H1 (cell line): ENCODE measurements around the gene HDAC10. TPM values are rescaled to one million over a fixed set of nuclear protein-coding genes. Genes with fewer than 3 reads are reported as not detected.
A peak's percentile ranks its signal among the peaks of the same experiment; 100 is the strongest.

ENCODE experiments used
- CTCF ChIA-PET: fragments of 300-600 bp; sonication (Branson Sonifier 250); formaldehyde crosslinking; loops from one replicate; lab custom pipeline; 2021; ENCODE audit not compliant: partially characterized antibody; lab: Charles Lee
- POLR2A ChIA-PET: fragments of 300-600 bp; sonication (Branson Sonifier 250); formaldehyde crosslinking; loops from one replicate; lab custom pipeline; 2021; ENCODE audit warnings: inconsistent platforms; ENCODE audit not compliant: partially characterized antibody; lab: Charles Lee
- DNase-seq, 2 experiments: peaks; one replicate each; pipeline versions ENCODE4 v3.0.0 to v3.0.0-alpha.2; 2010 to 2022; ENCODE audit warnings: low spot score in 2 of 2, low read depth in 1 of 2, mixed read lengths in 1 of 2
- FAIRE-seq: peaks from 2 replicates; lab custom pipeline; 2011; peaks lifted over from hg19 to GRCh38; lab: Jason Lieb, UNC
- H2AFZ ChIP-seq: 2 replicates; pipeline ENCODE4 v1.8.1; 2012; ENCODE audit warnings: low read length, inconsistent platforms
- H2AK5ac ChIP-seq: 2 replicates; pipeline ENCODE4 v1.6.1; 2013; ENCODE audit warnings: low read depth, low read length
- H2BK120ac ChIP-seq: replicated peaks from 2 replicates; pipeline ENCODE3; 2013; ENCODE audit warnings: low read depth, low read length, inconsistent platforms
- H2BK12ac ChIP-seq: 2 replicates; pipeline ENCODE4 v1.6.1; 2013; ENCODE audit warnings: low read depth, low read length
- H2BK15ac ChIP-seq: 2 replicates; pipeline ENCODE4 v1.6.1; 2013; ENCODE audit warnings: low read length
- H2BK20ac ChIP-seq: 2 replicates; pipeline ENCODE4 v1.6.1; 2013; ENCODE audit warnings: low read length
- H2BK5ac ChIP-seq: 2 replicates; pipeline ENCODE4 v1.6.1; 2013; ENCODE audit warnings: low read depth, low read length
- H3K14ac ChIP-seq: 2 replicates; pipeline ENCODE4 v1.6.1; 2013; ENCODE audit warnings: inconsistent platforms; ENCODE audit not compliant: insufficient read length
- H3K18ac ChIP-seq: 2 replicates; pipeline ENCODE4 v1.6.1; 2013; ENCODE audit warnings: low read length; ENCODE audit errors: extremely low read depth
- H3K23ac ChIP-seq: 2 replicates; pipeline ENCODE4 v1.6.1; 2013; ENCODE audit warnings: inconsistent platforms; ENCODE audit not compliant: insufficient read length
- H3K23me2 ChIP-seq: 2 replicates; pipeline ENCODE4 v1.6.1; 2013; ENCODE audit warnings: low read depth, low read length
- H3K27ac ChIP-seq: 2 replicates; pipeline ENCODE4 v1.6.1; 2011; ENCODE audit warnings: low read depth, low read length, inconsistent platforms
- H3K27me3 ChIP-seq, 4 experiments: replicated peaks in 1 of 4; 1 replicate in 1 of 4; 2 replicates in 3 of 4; pipeline versions ENCODE4 v1.6.1 to v1.8.1; 2011 to 2013; ENCODE audit warnings: low read length in 3 of 4, mild to moderate bottlenecking in 3 of 4, inconsistent platforms in 2 of 4, mixed read lengths in 2 of 4, moderate library complexity in 1 of 4; ENCODE audit not compliant: control insufficient read depth in 3 of 4, insufficient read depth in 3 of 4; ENCODE audit errors: extremely low read depth in 1 of 4
- H3K36me3 ChIP-seq, 4 experiments: 2 replicates each; pipeline versions ENCODE4 v1.6.1 to v1.8.1; 2011 to 2013; ENCODE audit warnings: mild to moderate bottlenecking in 4 of 4, low read length in 3 of 4, moderate library complexity in 2 of 4, control low read depth in 1 of 4, inconsistent platforms in 1 of 4; ENCODE audit not compliant: insufficient read depth in 4 of 4, control insufficient read depth in 2 of 4
- H3K4ac ChIP-seq: replicated peaks from 2 replicates; pipeline ENCODE3; 2013; ENCODE audit warnings: low read length, low read depth, mixed read lengths, inconsistent platforms; ENCODE audit not compliant: insufficient read length
- H3K4me1 ChIP-seq, 4 experiments: replicated peaks in 1 of 4; 1 replicate in 1 of 4; 2 replicates in 3 of 4; pipeline versions ENCODE4 v1.6.1 to v1.8.1; 2011 to 2013; ENCODE audit warnings: low read length in 3 of 4, inconsistent platforms in 2 of 4, mixed read lengths in 1 of 4; ENCODE audit not compliant: insufficient read depth in 4 of 4, control insufficient read depth in 3 of 4
- H3K4me2 ChIP-seq, 2 experiments: 2 replicates each; pipeline versions ENCODE4 v1.6.1 to v1.8.1; 2011 to 2013; ENCODE audit warnings: low read depth in 2 of 2, low read length in 2 of 2, control low read depth in 1 of 2, inconsistent platforms in 1 of 2, mild to moderate bottlenecking in 1 of 2; ENCODE audit not compliant: insufficient read depth in 1 of 2
- H3K4me3 ChIP-seq, 4 experiments: fragments of 200-600, 300-600 bp in 1 of 4; sonication (generic), shearing (Covaris generic), sonication (Bioruptor Twin) in 1 of 4; 2 replicates each; pipeline versions ENCODE4 v1.5.1 to v1.8.1; 2011 to 2016; ENCODE audit warnings: low read length in 4 of 4, low read depth in 3 of 4, control low read depth in 2 of 4, inconsistent platforms in 2 of 4, mild to moderate bottlenecking in 2 of 4, mixed read lengths in 1 of 4, moderate library complexity in 1 of 4; ENCODE audit not compliant: insufficient read depth in 2 of 4; ENCODE audit errors: extremely low read depth in 1 of 4
- H3K56ac ChIP-seq: replicated peaks from 2 replicates; pipeline ENCODE3; 2013; ENCODE audit warnings: low read depth, mild to moderate bottlenecking, mixed read lengths, low read length, inconsistent platforms; ENCODE audit not compliant: insufficient read length
- H3K79me1 ChIP-seq: 2 replicates; pipeline ENCODE4 v1.6.1; 2013; ENCODE audit warnings: low read depth, low read length, control low read depth
- H3K79me2 ChIP-seq, 2 experiments: 2 replicates each; pipeline versions ENCODE4 v1.6.1 to v1.8.1; 2012 to 2013; ENCODE audit warnings: low read length in 2 of 2, mild to moderate bottlenecking in 2 of 2, inconsistent platforms in 1 of 2; ENCODE audit not compliant: insufficient read depth in 2 of 2, control insufficient read depth in 1 of 2
- H3K9ac ChIP-seq, 4 experiments: replicated peaks in 1 of 4; 1 replicate in 1 of 4; 2 replicates in 3 of 4; pipeline versions ENCODE4 v1.6.1 to v1.8.1; 2011 to 2013; ENCODE audit warnings: low read depth in 3 of 4, low read length in 3 of 4, control low read depth in 2 of 4, mild to moderate bottlenecking in 2 of 4, moderate library complexity in 2 of 4, inconsistent platforms in 1 of 4; ENCODE audit errors: extremely low read depth in 1 of 4
- H3K9me3 ChIP-seq, 2 experiments: 2 replicates each; pipeline versions ENCODE4 v1.6.1 to v1.8.1; 2012 to 2013; ENCODE audit warnings: mild to moderate bottlenecking in 2 of 2, moderate library complexity in 2 of 2, control low read depth in 1 of 2, inconsistent platforms in 1 of 2, low read depth in 1 of 2, low read length in 1 of 2, mixed read lengths in 1 of 2; ENCODE audit not compliant: insufficient read depth in 2 of 2
- H4K20me1 ChIP-seq, 2 experiments: replicated peaks in 1 of 2; 2 replicates each; pipeline versions ENCODE3 to v1.8.1; 2011 to 2013; ENCODE audit warnings: inconsistent platforms in 2 of 2, low read length in 2 of 2, mild to moderate bottlenecking in 1 of 2; ENCODE audit not compliant: insufficient read depth in 2 of 2, control insufficient read depth in 1 of 2
- H4K5ac ChIP-seq: 2 replicates; pipeline ENCODE4 v1.6.1; 2013; ENCODE audit warnings: low read length, low read depth, mixed read lengths, inconsistent platforms; ENCODE audit not compliant: insufficient read length
- H4K8ac ChIP-seq: 2 replicates; pipeline ENCODE4 v1.8.0; 2013; ENCODE audit warnings: mild to moderate bottlenecking, moderate library complexity, low read length, inconsistent platforms; ENCODE audit not compliant: insufficient read depth; ENCODE audit errors: extremely low read depth
- H4K91ac ChIP-seq: replicated peaks from 2 replicates; pipeline ENCODE3; 2013; ENCODE audit warnings: low read length, mixed read lengths, inconsistent platforms; ENCODE audit not compliant: insufficient read length
- CBX5 ChIP-seq: fragments of 300-800, 300-1000 bp; sonication (generic); IDR thresholded peaks from 2 replicates; pipeline ENCODE4 v1.7.1; 2016; ENCODE audit warnings: antibody characterized with exemption, low read length, low read depth
- JUN ChIP-seq: IDR thresholded peaks from 2 replicates; pipeline ENCODE4 v1.6.1; 2011; ENCODE audit warnings: low read depth, mild to moderate bottlenecking, improper control_type of control experiment, low read length
- MAFK ChIP-seq: IDR thresholded peaks from 2 replicates; pipeline ENCODE4 v1.6.1; 2012; ENCODE audit warnings: low read depth, mild to moderate bottlenecking, improper control_type of control experiment, low read length
- MAX ChIP-seq: IDR thresholded peaks from 2 replicates; pipeline ENCODE4 v1.6.1; 2012; ENCODE audit warnings: inconsistent platforms
- POU5F1 ChIP-seq: IDR thresholded peaks from 2 replicates; pipeline ENCODE4 v1.6.1; 2011; ENCODE audit warnings: low read depth, mild to moderate bottlenecking, low read length, moderate library complexity
- RNF2 ChIP-seq: fragments of 200-900, 300-1000 bp; sonication (generic); IDR thresholded peaks from 2 replicates; pipeline ENCODE4 v1.7.1; 2016; ENCODE audit warnings: borderline replicate concordance, low read depth, mild to moderate bottlenecking, antibody characterized with exemption, low read length; ENCODE audit not compliant: poor library complexity, severe bottlenecking; ENCODE audit errors: missing control alignments
- RXRA ChIP-seq: IDR thresholded peaks from 2 replicates; pipeline ENCODE4 v1.6.1; 2011; ENCODE audit warnings: low read depth, mild to moderate bottlenecking, low read length, moderate library complexity; ENCODE audit not compliant: insufficient read depth
- SP2 ChIP-seq: IDR thresholded peaks from 2 replicates; pipeline ENCODE4 v1.6.1; 2012; ENCODE audit warnings: mild to moderate bottlenecking, low read length, inconsistent platforms
- SRF ChIP-seq: IDR thresholded peaks from 2 replicates; pipeline ENCODE4 v1.6.1; 2011; ENCODE audit warnings: mild to moderate bottlenecking, low read depth, low read length, moderate library complexity
- WGBS, 2 experiments: shearing (Covaris generic) in 1 of 2; methylation state at CpG; one replicate each; pipeline versions ENCODE4 v1.1.6 to v1.1.7; 2013 to 2015; ENCODE audit warnings: low lambda C conversion rate in 2 of 2, mixed read lengths in 2 of 2, inconsistent platforms in 1 of 2, low coverage in 1 of 2, missing lambda C conversion rate in 1 of 2; ENCODE audit not compliant: insufficient replicate concordance in 2 of 2, insufficient coverage in 1 of 2, insufficient read length in 1 of 2; ENCODE audit errors: extremely low coverage in 1 of 2, missing lambda C conversion rate in 1 of 2; 5-methylcytosine and 5-hydroxymethylcytosine counted together
- polyA plus RNA-seq, 7 experiments: library from polyadenylated mRNA; depleted of rRNA in 3 of 7; stranded (reverse) in 5 of 7; unstranded in 2 of 7; fragments of >200 nt in 5 of 7; fragments of 200-250 nt in 2 of 7; gene quantifications; 1 replicate in 5 of 7; 2 replicates in 1 of 7; 4 replicates in 1 of 7; pipeline versions ENCODE4 v1.2.1 to v1.2.3, GENCODE V29; 2011 to 2013; ENCODE audit warnings: missing spikeins in 2 of 7, mixed read lengths in 2 of 7
- total RNA-seq: library from RNA; stranded (reverse); fragmentation: NEBNext Ultra II Directional; extraction: Animal tissue kit (Norgen Biotek cat#: 25700); gene quantifications from 2 replicates; pipeline ENCODE4 v1.2.1, GENCODE V29; 2021

Gene HDAC10
- total and polyA plus RNA-seq, 2 of the 8 experiments (the other 6 are each of a cell fraction or from before 2014, with no cell fraction given) = 11.2 to 26.4 TPM

GRCh38 chr22:50268655-50269113, 17.6 kb upstream of the HDAC10 start:
- TF ChIP-seq MAFK (no peak), CBX5 (no peak), RXRA (no peak), RNF2 (no peak), SRF (no peak), SP2 (no peak), JUN (no peak), POU5F1 (no peak), MAX (no peak)
- no peak overlapping the region for H3K9ac ChIP-seq
- no peak overlapping the region for H2BK20ac ChIP-seq
- FAIRE-seq = no peak
- H3K9me3 ChIP-seq = peaks cover 0 to 10% of the 10 kb centered on the region in 2 experiments; a peak in 1 of 4 replicates
- no peak overlapping the region; the same call in 1 of the 2 replicates for H2BK12ac ChIP-seq
- no peak overlapping the region for H3K4me3 ChIP-seq
- H2BK5ac ChIP-seq = no peak overlapping the region
- no peak for DNase-seq
- peaks cover 24 to 53% (median 41%) of the 10 kb centered on the region in 4 experiments; a peak in 6 of 7 replicates for H3K27me3 ChIP-seq
- no peak overlapping the region for H3K27ac ChIP-seq
- no peaks in the 10 kb centered on the region for H3K79me1 ChIP-seq
- ChIA-PET CTCF (interaction anchor here (0.5 to 4.7 kb wide), 3 partner anchors 9 to 128 kb away, joined by 4 to 30 read pairs (median 4); partner anchors contain the start of gene HDAC10), POLR2A (interaction anchor here (1.4 kb wide), 1 partner anchor 23 kb away, joined by 3 read pairs; no protein-coding TSS in a partner anchor)
- H3K4me1 ChIP-seq = peaks cover 2 to 14% (median 9%) of the 10 kb centered on the region in 4 experiments; a peak in 6 of 7 replicates
- no peak overlapping the region for H2AFZ ChIP-seq
- no peaks in the 10 kb centered on the region for H3K79me2 ChIP-seq
- H2AK5ac ChIP-seq = no peak overlapping the region
- no peak overlapping the region for H3K18ac ChIP-seq
- H3K23me2 ChIP-seq = peaks cover 11% of the 10 kb centered on the region; the same call in 1 of the 2 replicates
- H4K20me1 ChIP-seq = peaks cover 0 to 3% of the 10 kb centered on the region in 2 experiments
- no peak overlapping the region for H2BK120ac ChIP-seq
- no peak overlapping the region for H3K4ac ChIP-seq
- H4K91ac ChIP-seq = no peak overlapping the region
- H3K4me2 ChIP-seq = no peak overlapping the region
- 90% methylated on average over 7 of the region's 9 CpGs; no CpG with 5 or more reads in 1 of the 2 experiments for WGBS, 2 experiments
- no peak overlapping the region for H3K23ac ChIP-seq
- no peaks in the 10 kb centered on the region for H3K36me3 ChIP-seq
- H2BK15ac ChIP-seq = no peak overlapping the region; the same call in 1 of the 2 replicates
- no peak overlapping the region for H3K14ac ChIP-seq
- H3K56ac ChIP-seq = no peak overlapping the region
- no peak overlapping the region for H4K5ac ChIP-seq
- H4K8ac ChIP-seq = peak overlapping the region; percentile 36; the same call in 1 of the 2 replicates
